ENCODE measurements around the gene SCN1A. TPM values are rescaled to one million over a fixed set of nuclear protein-coding genes. Genes with fewer than 3 reads are reported as not detected.

The SCN1A gene
- total and polyA plus RNA-seq, 2 donors (not counting 3 experiments of a cell fraction or from before 2014, with no cell fraction given), result not detected

DNA sequence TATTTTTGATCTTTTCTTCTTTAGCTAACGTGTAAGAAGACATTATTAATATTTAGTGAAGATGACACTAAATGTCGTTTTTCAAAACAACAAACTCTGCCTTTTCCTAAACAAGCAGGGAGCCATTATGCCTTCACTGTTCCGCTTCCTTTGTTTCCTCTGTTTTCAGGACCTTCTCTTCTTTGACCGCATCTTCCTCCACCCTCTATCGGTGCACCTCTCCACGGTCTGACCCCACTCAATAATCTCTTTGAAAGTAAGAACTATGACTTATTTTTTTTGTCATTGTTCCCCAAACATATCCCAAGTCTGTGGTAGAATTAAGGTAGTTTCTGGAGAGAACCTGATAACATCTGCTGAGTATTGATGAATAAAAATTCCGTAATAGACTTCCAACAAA is 5.8 kb upstream of the SCN1A start:
- no TSS peak for BruUV-seq (replicated peaks)
- CTCF ChIA-PET, result interaction anchor here (1.1 to 1.5 kb wide), 2 partner anchors 16 to 76 kb away, joined by 4 read pairs; no protein-coding TSS in a partner anchor
- DNase-seq (ENCODE audit: low read depth, low spot score) (no peak), FAIRE-seq (no peak)
- no peaks in the 10 kb centered on the region for H3K36me3 ChIP-seq (ENCODE audit: control insufficient read depth in 2 of 2, extremely low read depth in 1 of 2, insufficient read depth in 2 of 2, low read length in 2 of 2)
- no peaks in the 10 kb centered on the region for H3K9me3 ChIP-seq (replicated peaks; ENCODE audit: control insufficient read depth, insufficient read depth, low read length)
- H3K79me2 ChIP-seq (ENCODE audit: control insufficient read depth, insufficient read depth, low read length), result no peaks in the 10 kb centered on the region
- H3K4me1 ChIP-seq (ENCODE audit: control insufficient read depth, extremely low read depth, insufficient read depth, low read length), result no peaks in the 10 kb centered on the region
- no peak overlapping the region for H3K27ac ChIP-seq (ENCODE audit: insufficient read depth, low read depth, low read length)
- no peak overlapping the region for H3K9ac ChIP-seq (replicated peaks; ENCODE audit: extremely low read depth, insufficient read depth, low read length)
- H3K4me3 ChIP-seq (replicated peaks in 1 of 3; ENCODE audit: insufficient read depth in 1 of 3, low read depth in 1 of 3, low read length in 3 of 3), result no peak overlapping the region
- POLR2A ChIA-PET, result no interaction called here
- H3K9me1 ChIP-seq (replicated peaks; ENCODE audit: control insufficient read depth, extremely low read depth, insufficient read depth, low read length), result no peaks in the 10 kb centered on the region
- H4K20me1 ChIP-seq (replicated peaks; ENCODE audit: control insufficient read depth, extremely low read depth, insufficient read depth, low read length), result no peaks in the 10 kb centered on the region
- intact Hi-C loops (cut with micrococcal nuclease) (loop anchor here (5.0 kb wide), 1 partner anchor 284 kb away; no protein-coding TSS in a partner anchor), dilution Hi-C loops (cut with MboI; ENCODE audit: extremely low pct_ligation_motif_present, low sequenced_read_pairs) (no loop called here)
- H3K27me3 ChIP-seq (ENCODE audit: control insufficient read depth in 2 of 2, insufficient read depth in 2 of 2, low read length in 2 of 2), result peaks cover 10 to 24% of the 10 kb centered on the region in 2 experiments
- H2AFZ ChIP-seq (ENCODE audit: low read depth, low read length), result no peak overlapping the region
- H3K4me2 ChIP-seq (ENCODE audit: insufficient read depth, low read length), result no peak overlapping the region
- TF ChIP-seq MAX (IDR thresholded peaks at IDR 0.05; ENCODE audit: insufficient read depth, insufficient read length) (no peak), FOS (IDR thresholded peaks at IDR 0.05; ENCODE audit: borderline replicate concordance, insufficient read depth, low read length) (no peak), JUN (IDR thresholded peaks at IDR 0.05; ENCODE audit: borderline replicate concordance, insufficient read depth, insufficient read length, low read depth) (no peak), GATA2 (IDR thresholded peaks at IDR 0.05; ENCODE audit: insufficient read depth, insufficient read length, low read depth, low read length) (no peak), EZH2 (IDR thresholded peaks at IDR 0.05; ENCODE audit: borderline replicate concordance, low read depth, low read length, severe bottlenecking) (no peak), MYC (IDR thresholded peaks at IDR 0.05; ENCODE audit: low read depth, low read length) (no peak), POLR2AphosphoS5 (IDR thresholded peaks at IDR 0.05; ENCODE audit: insufficient read depth, low read depth, low read length) (no peak), POLR2A (IDR thresholded peaks at IDR 0.05; ENCODE audit: low read depth, low read length) (no peak)
- TF ChIP-seq, protein P1, sequence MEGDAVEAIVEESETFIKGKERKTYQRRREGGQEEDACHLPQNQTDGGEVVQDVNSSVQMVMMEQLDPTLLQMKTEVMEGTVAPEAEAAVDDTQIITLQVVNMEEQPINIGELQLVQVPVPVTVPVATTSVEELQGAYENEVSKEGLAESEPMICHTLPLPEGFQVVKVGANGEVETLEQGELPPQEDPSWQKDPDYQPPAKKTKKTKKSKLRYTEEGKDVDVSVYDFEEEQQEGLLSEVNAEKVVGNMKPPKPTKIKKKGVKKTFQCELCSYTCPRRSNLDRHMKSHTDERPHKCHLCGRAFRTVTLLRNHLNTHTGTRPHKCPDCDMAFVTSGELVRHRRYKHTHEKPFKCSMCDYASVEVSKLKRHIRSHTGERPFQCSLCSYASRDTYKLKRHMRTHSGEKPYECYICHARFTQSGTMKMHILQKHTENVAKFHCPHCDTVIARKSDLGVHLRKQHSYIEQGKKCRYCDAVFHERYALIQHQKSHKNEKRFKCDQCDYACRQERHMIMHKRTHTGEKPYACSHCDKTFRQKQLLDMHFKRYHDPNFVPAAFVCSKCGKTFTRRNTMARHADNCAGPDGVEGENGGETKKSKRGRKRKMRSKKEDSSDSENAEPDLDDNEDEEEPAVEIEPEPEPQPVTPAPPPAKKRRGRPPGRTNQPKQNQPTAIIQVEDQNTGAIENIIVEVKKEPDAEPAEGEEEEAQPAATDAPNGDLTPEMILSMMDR (IDR thresholded peaks at IDR 0.05; ENCODE audit: extremely low read depth in 1 of 2, insufficient read depth in 1 of 2, low read depth in 1 of 2, low read length in 2 of 2), result no peak

All from endothelial cell of umbilical vein (primary cell).